Endothelial cell of umbilical vein (primary cell): ENCODE measurements around the gene HDAC1. TPM values are rescaled to one million over a fixed set of nuclear protein-coding genes. Genes with fewer than 3 reads are reported as not detected.
A peak's percentile ranks its signal among the peaks of the same experiment; 100 is the strongest.

Experiments
- BruUV-seq: library from RNA; stranded (reverse); fragments of 400-500 nt; replicated peaks from 2 replicates; lab custom pipeline; 2021; lab: Mats Ljungman, UMichigan
- CTCF ChIA-PET: fragments of 300-600, 350-600 bp; sonication (Branson Sonifier 250); formaldehyde crosslinking; loops from one replicate; lab custom pipeline; 2021; ENCODE audit warnings: antibody characterized with exemption, inconsistent platforms; lab: Charles Lee
- POLR2A ChIA-PET: fragments of 300-600, 350-600 bp; sonication (Branson Sonifier 250); formaldehyde crosslinking; loops from one replicate; lab custom pipeline; 2021; ENCODE audit warnings: antibody characterized with exemption, inconsistent platforms; lab: Charles Lee
- DNase-seq: peaks from one replicate; pipeline ENCODE4 v3.0.0-alpha.2; 2011; ENCODE audit warnings: low read depth, low spot score
- FAIRE-seq: peaks from 2 replicates; lab custom pipeline; 2011; peaks lifted over from hg19 to GRCh38; lab: Jason Lieb, UNC
- H2AFZ ChIP-seq: 2 replicates; pipeline ENCODE4 v1.6.0; 2012; ENCODE audit warnings: low read depth, low read length, control low read depth, inconsistent platforms
- H3K27ac ChIP-seq: 2 replicates; pipeline ENCODE4 v1.5.1; 2011; ENCODE audit warnings: low read depth, mild to moderate bottlenecking, control low read depth, low read length, moderate library complexity; ENCODE audit not compliant: insufficient read depth
- H3K27me3 ChIP-seq, 2 experiments: 2 replicates each; pipeline versions ENCODE4 v1.6.0 to v1.6.1; 2011; ENCODE audit warnings: low read length in 2 of 2, mixed read lengths in 1 of 2; ENCODE audit not compliant: control insufficient read depth in 2 of 2, insufficient read depth in 2 of 2
- H3K36me3 ChIP-seq, 2 experiments: 2 replicates in 1 of 2; 3 replicates in 1 of 2; pipeline ENCODE4 v1.5.1; 2011; ENCODE audit warnings: low read length in 2 of 2, mild to moderate bottlenecking in 1 of 2, moderate library complexity in 1 of 2; ENCODE audit not compliant: control insufficient read depth in 2 of 2, insufficient read depth in 2 of 2; ENCODE audit errors: extremely low read depth in 1 of 2
- H3K4me1 ChIP-seq: 3 replicates; pipeline ENCODE4 v1.5.1; 2011; ENCODE audit warnings: mild to moderate bottlenecking, low read length; ENCODE audit not compliant: control insufficient read depth, insufficient read depth; ENCODE audit errors: extremely low read depth
- H3K4me2 ChIP-seq: 2 replicates; pipeline ENCODE4 v1.6.1; 2011; ENCODE audit warnings: low read length, control low read depth, mixed read lengths; ENCODE audit not compliant: insufficient read depth
- H3K4me3 ChIP-seq, 3 experiments: fragments of 200-600 bp in 1 of 3; sonication (generic), shearing (Covaris generic) in 1 of 3; replicated peaks in 1 of 3; 2 replicates each; pipeline ENCODE4 v1.5.1; 2011 to 2016; ENCODE audit warnings: control low read depth in 3 of 3, low read length in 3 of 3, mild to moderate bottlenecking in 2 of 3, inconsistent platforms in 1 of 3, low read depth in 1 of 3, moderate library complexity in 1 of 3; ENCODE audit not compliant: insufficient read depth in 1 of 3
- H3K79me2 ChIP-seq: 2 replicates; pipeline ENCODE4 v1.6.0; 2012; ENCODE audit warnings: low read length, inconsistent platforms; ENCODE audit not compliant: control insufficient read depth, insufficient read depth
- H3K9ac ChIP-seq: replicated peaks from 2 replicates; pipeline ENCODE3; 2011; ENCODE audit warnings: low read length, control low read depth; ENCODE audit not compliant: insufficient read depth; ENCODE audit errors: extremely low read depth
- H3K9me1 ChIP-seq: replicated peaks from 3 replicates; pipeline ENCODE4 v1.6.0; 2011; ENCODE audit warnings: mild to moderate bottlenecking, low read length; ENCODE audit not compliant: control insufficient read depth, insufficient read depth; ENCODE audit errors: extremely low read depth
- H3K9me3 ChIP-seq: replicated peaks from 2 replicates; pipeline ENCODE4 v1.5.1; 2012; ENCODE audit warnings: low read length, inconsistent platforms; ENCODE audit not compliant: control insufficient read depth, insufficient read depth
- H4K20me1 ChIP-seq: replicated peaks from 2 replicates; pipeline ENCODE3; 2011; ENCODE audit warnings: mild to moderate bottlenecking, low read length; ENCODE audit not compliant: control insufficient read depth, insufficient read depth; ENCODE audit errors: extremely low read depth
- EZH2 ChIP-seq: IDR thresholded peaks from 2 replicates; pipeline ENCODE4 v1.6.1; 2012; ENCODE audit warnings: borderline replicate concordance, low read depth, mild to moderate bottlenecking, moderate library complexity, low read length, inconsistent platforms; ENCODE audit not compliant: severe bottlenecking
- FOS ChIP-seq: IDR thresholded peaks from 2 replicates; pipeline ENCODE4 v1.6.1; 2011; ENCODE audit warnings: mild to moderate bottlenecking, low read length, moderate library complexity, borderline replicate concordance; ENCODE audit not compliant: insufficient read depth
- GATA2 ChIP-seq: IDR thresholded peaks from 2 replicates; pipeline ENCODE4 v1.7.0; 2011; ENCODE audit warnings: low read depth, mild to moderate bottlenecking, moderate library complexity, mixed read lengths, low read length; ENCODE audit not compliant: insufficient read length, insufficient read depth
- JUN ChIP-seq: IDR thresholded peaks from 2 replicates; pipeline ENCODE4 v1.6.1; 2011; ENCODE audit warnings: borderline replicate concordance, low read depth; ENCODE audit not compliant: insufficient read length, insufficient read depth
- MYC ChIP-seq: IDR thresholded peaks from one replicate; pipeline ENCODE4 v1.6.1; 2011; ENCODE audit warnings: mild to moderate bottlenecking, low read depth, low read length
- POLR2A ChIP-seq: IDR thresholded peaks from 2 replicates; pipeline ENCODE4 v1.6.1; 2012; ENCODE audit warnings: low read depth, mild to moderate bottlenecking, control low read depth, low read length
- POLR2AphosphoS5 ChIP-seq: IDR thresholded peaks from 2 replicates; pipeline ENCODE4 v1.6.1; 2012; ENCODE audit warnings: low read depth, mild to moderate bottlenecking, control low read depth, low read length, moderate library complexity; ENCODE audit not compliant: insufficient read depth
- dilution Hi-C: fragments of 300-500 bp; cut with MboI; formaldehyde crosslinking; loops from one replicate; pipeline ENCODE4 v1.15.0; 2019; ENCODE audit warnings: low sequenced_read_pairs; ENCODE audit not compliant: extremely low pct_ligation_motif_present
- intact Hi-C: fragments of 100-400 bp; cut with micrococcal nuclease; formaldehyde crosslinking; loops from one replicate; pipeline ENCODE4 v1.10.0; 2022
- polyA plus RNA-seq, 4 experiments: library from polyadenylated mRNA; depleted of rRNA in 3 of 4; stranded (reverse) in 3 of 4; unstranded in 1 of 4; fragments of >200 nt; gene quantifications; 2 replicates each; pipeline versions ENCODE4 v1.2.1 to v1.2.3, GENCODE V29; 2011 to 2012; ENCODE audit warnings: missing spikeins in 1 of 4
- total RNA-seq: library from RNA; stranded (reverse); gene quantifications from 2 replicates; pipeline ENCODE4 v1.2.3, GENCODE V29; 2021
- TF ChIP-seq, protein P1 (sequence below): IDR thresholded peaks from 2 replicates; pipeline ENCODE4 v1.6.1; 2011; ENCODE audit not compliant: insufficient read depth, insufficient read length
- TF ChIP-seq, protein P2 (sequence below), 2 donors: IDR thresholded peaks; 1 replicate in 1 of 2; 2 replicates in 1 of 2; pipeline ENCODE4 v1.5.1; 2011; ENCODE audit warnings: low read length in 2 of 2, mild to moderate bottlenecking in 2 of 2, moderate library complexity in 2 of 2, control low read depth in 1 of 2, inconsistent platforms in 1 of 2, low read depth in 1 of 2; ENCODE audit not compliant: insufficient read depth in 1 of 2; ENCODE audit errors: extremely low read depth in 1 of 2

Gene HDAC1
- total and polyA plus RNA-seq, 2 donors (not counting 3 experiments of a cell fraction or from before 2014, with no cell fraction given): 138 to 141 TPM

DNA sequence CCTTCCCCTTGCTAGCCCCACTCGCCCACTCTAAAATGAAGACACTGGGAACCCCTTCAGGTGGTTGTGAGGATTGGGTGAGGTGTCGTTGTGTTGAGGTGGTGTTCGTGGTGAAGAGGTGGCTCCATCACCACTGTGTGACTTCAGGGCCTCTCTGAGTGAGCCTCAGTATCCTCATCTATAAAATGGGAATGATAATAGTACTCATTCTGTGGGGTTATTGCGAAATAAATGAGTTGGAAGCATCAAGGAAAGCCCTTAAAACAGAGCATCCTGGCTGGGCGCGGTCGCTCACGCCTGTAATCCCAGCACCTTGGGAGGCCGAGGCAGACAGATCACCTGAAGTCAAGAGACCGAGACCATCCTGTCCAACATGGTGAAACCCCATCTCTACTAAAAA, 50.8 kb downstream of the HDAC1 start:
- H3K36me3 ChIP-seq: no peaks in the 10 kb centered on the region
- H3K4me3 ChIP-seq: no peak overlapping the region
- TF ChIP-seq GATA2: no peak
- TF ChIP-seq MYC: no peak
- no peak for TF ChIP-seq POLR2AphosphoS5
- TF ChIP-seq, protein P1, sequence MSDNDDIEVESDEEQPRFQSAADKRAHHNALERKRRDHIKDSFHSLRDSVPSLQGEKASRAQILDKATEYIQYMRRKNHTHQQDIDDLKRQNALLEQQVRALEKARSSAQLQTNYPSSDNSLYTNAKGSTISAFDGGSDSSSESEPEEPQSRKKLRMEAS: no peak
- TF ChIP-seq EZH2: no peak
- no peak overlapping the region for H2AFZ ChIP-seq
- no peaks in the 10 kb centered on the region for H3K9me3 ChIP-seq
- intact Hi-C loops: no loop called here
- FAIRE-seq (no peak), DNase-seq (no peak)
- H3K79me2 ChIP-seq: no peaks in the 10 kb centered on the region
- ChIA-PET POLR2A (no interaction called here), CTCF (no interaction called here)
- no TSS peak for BruUV-seq
- no peak overlapping the region for H3K9ac ChIP-seq
- no peaks in the 10 kb centered on the region for H4K20me1 ChIP-seq
- no peak overlapping the region for H3K4me2 ChIP-seq
- no peak overlapping the region for H3K27ac ChIP-seq
- no peaks in the 10 kb centered on the region for H3K9me1 ChIP-seq
- peaks cover 3% of the 10 kb centered on the region for H3K4me1 ChIP-seq
- dilution Hi-C loops: no loop called here
- no peaks in the 10 kb centered on the region for H3K27me3 ChIP-seq

DNA sequence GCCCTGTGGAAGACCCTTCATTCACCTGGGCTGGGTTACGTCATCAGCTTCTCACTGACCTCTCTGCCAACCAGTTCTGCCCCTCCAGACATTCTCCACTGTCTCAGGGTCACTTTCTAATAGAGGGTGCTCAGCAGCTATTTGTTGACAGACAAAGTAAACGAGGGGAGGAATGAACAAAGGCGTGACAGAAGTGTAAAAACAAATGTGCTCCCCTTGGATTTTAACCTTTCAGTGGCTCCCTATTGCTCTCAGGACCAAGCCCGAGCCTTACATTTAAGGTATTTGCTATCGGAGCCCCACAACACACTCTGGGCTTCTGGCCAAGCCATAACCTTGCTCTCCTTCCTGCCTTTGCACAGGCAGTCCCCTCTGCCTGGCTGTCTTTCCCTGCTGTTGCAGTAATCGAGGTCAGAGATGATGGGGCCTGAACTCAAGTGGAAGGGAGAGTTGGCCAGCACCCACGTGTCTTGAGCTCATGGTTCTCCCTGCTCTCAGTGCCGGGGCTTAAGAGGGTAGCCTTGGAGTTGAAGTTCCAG, 53.5 kb downstream of the HDAC1 start:
- no peaks in the 10 kb centered on the region for H3K79me2 ChIP-seq
- intact Hi-C loops: no loop called here
- dilution Hi-C loops: no loop called here
- H3K27ac ChIP-seq: no peak overlapping the region
- H3K4me3 ChIP-seq: no peak overlapping the region
- H2AFZ ChIP-seq: no peak overlapping the region
- no peaks in the 10 kb centered on the region for H3K9me3 ChIP-seq
- DNase-seq (peak; percentile 56), FAIRE-seq (peak; percentile 55)
- peaks cover 22% of the 10 kb centered on the region for H3K4me1 ChIP-seq
- POLR2A ChIA-PET: interaction anchor here (1.1 to 5.0 kb wide), 2 partner anchors 9 to 272 kb away, joined by 3 to 40 read pairs; partner anchors contain the start of gene MARCKSL1
- H3K4me2 ChIP-seq: no peak overlapping the region
- CTCF ChIA-PET: interaction anchor here (1.5 to 2.4 kb wide), 4 partner anchors 10 to 129 kb away, joined by 4 to 10 read pairs (median 7); partner anchors contain the start of gene MARCKSL1
- TF ChIP-seq, protein P1: no peak
- TF ChIP-seq, protein P2, sequence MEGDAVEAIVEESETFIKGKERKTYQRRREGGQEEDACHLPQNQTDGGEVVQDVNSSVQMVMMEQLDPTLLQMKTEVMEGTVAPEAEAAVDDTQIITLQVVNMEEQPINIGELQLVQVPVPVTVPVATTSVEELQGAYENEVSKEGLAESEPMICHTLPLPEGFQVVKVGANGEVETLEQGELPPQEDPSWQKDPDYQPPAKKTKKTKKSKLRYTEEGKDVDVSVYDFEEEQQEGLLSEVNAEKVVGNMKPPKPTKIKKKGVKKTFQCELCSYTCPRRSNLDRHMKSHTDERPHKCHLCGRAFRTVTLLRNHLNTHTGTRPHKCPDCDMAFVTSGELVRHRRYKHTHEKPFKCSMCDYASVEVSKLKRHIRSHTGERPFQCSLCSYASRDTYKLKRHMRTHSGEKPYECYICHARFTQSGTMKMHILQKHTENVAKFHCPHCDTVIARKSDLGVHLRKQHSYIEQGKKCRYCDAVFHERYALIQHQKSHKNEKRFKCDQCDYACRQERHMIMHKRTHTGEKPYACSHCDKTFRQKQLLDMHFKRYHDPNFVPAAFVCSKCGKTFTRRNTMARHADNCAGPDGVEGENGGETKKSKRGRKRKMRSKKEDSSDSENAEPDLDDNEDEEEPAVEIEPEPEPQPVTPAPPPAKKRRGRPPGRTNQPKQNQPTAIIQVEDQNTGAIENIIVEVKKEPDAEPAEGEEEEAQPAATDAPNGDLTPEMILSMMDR (IDR thresholded peaks at IDR 0.05; ENCODE audit: extremely low read depth in 1 of 2, insufficient read depth in 1 of 2, low read depth in 1 of 2, low read length in 2 of 2): no peak
- TF ChIP-seq MYC (no peak), JUN (no peak), POLR2A (no peak), FOS (no peak), EZH2 (no peak), POLR2AphosphoS5 (no peak), GATA2 (no peak)
- no peaks in the 10 kb centered on the region for H3K9me1 ChIP-seq
- H3K9ac ChIP-seq: no peak overlapping the region
- no peaks in the 10 kb centered on the region for H3K27me3 ChIP-seq
- BruUV-seq: no TSS peak
- no peaks in the 10 kb centered on the region for H3K36me3 ChIP-seq
- no peaks in the 10 kb centered on the region for H4K20me1 ChIP-seq
